Endothelial cell of umbilical vein (primary cell): Measurements from ENCODE around the gene PPP1R13B. TPM values are rescaled to one million over a fixed set of nuclear protein-coding genes. Genes with fewer than 3 reads are reported as not detected.

Experiments used
- BruUV-seq: library from RNA; stranded (reverse); fragments of 400-500 nt; replicated peaks from 2 replicates; lab custom pipeline; 2021; lab: Mats Ljungman, UMichigan
- CTCF ChIA-PET: fragments of 300-600, 350-600 bp; sonication (Branson Sonifier 250); formaldehyde crosslinking; loops from one replicate; lab custom pipeline; 2021; ENCODE audit warnings: antibody characterized with exemption, inconsistent platforms; lab: Charles Lee
- POLR2A ChIA-PET: fragments of 300-600, 350-600 bp; sonication (Branson Sonifier 250); formaldehyde crosslinking; loops from one replicate; lab custom pipeline; 2021; ENCODE audit warnings: antibody characterized with exemption, inconsistent platforms; lab: Charles Lee
- DNase-seq: peaks from one replicate; pipeline ENCODE4 v3.0.0-alpha.2; 2011; ENCODE audit warnings: low read depth, low spot score
- FAIRE-seq: peaks from 2 replicates; lab custom pipeline; 2011; peaks lifted over from hg19 to GRCh38; lab: Jason Lieb, UNC
- H2AFZ ChIP-seq: 2 replicates; pipeline ENCODE4 v1.6.0; 2012; ENCODE audit warnings: low read depth, low read length, control low read depth, inconsistent platforms
- H3K27ac ChIP-seq: 2 replicates; pipeline ENCODE4 v1.5.1; 2011; ENCODE audit warnings: low read depth, mild to moderate bottlenecking, control low read depth, low read length, moderate library complexity; ENCODE audit not compliant: insufficient read depth
- H3K27me3 ChIP-seq, 2 experiments: 2 replicates each; pipeline versions ENCODE4 v1.6.0 to v1.6.1; 2011; ENCODE audit warnings: low read length in 2 of 2, mixed read lengths in 1 of 2; ENCODE audit not compliant: control insufficient read depth in 2 of 2, insufficient read depth in 2 of 2
- H3K36me3 ChIP-seq, 2 experiments: 2 replicates in 1 of 2; 3 replicates in 1 of 2; pipeline ENCODE4 v1.5.1; 2011; ENCODE audit warnings: low read length in 2 of 2, mild to moderate bottlenecking in 1 of 2, moderate library complexity in 1 of 2; ENCODE audit not compliant: control insufficient read depth in 2 of 2, insufficient read depth in 2 of 2; ENCODE audit errors: extremely low read depth in 1 of 2
- H3K4me1 ChIP-seq: 3 replicates; pipeline ENCODE4 v1.5.1; 2011; ENCODE audit warnings: mild to moderate bottlenecking, low read length; ENCODE audit not compliant: control insufficient read depth, insufficient read depth; ENCODE audit errors: extremely low read depth
- H3K4me2 ChIP-seq: 2 replicates; pipeline ENCODE4 v1.6.1; 2011; ENCODE audit warnings: low read length, control low read depth, mixed read lengths; ENCODE audit not compliant: insufficient read depth
- H3K4me3 ChIP-seq, 3 experiments: fragments of 200-600 bp in 1 of 3; sonication (generic), shearing (Covaris generic) in 1 of 3; replicated peaks in 1 of 3; 2 replicates each; pipeline ENCODE4 v1.5.1; 2011 to 2016; ENCODE audit warnings: control low read depth in 3 of 3, low read length in 3 of 3, mild to moderate bottlenecking in 2 of 3, inconsistent platforms in 1 of 3, low read depth in 1 of 3, moderate library complexity in 1 of 3; ENCODE audit not compliant: insufficient read depth in 1 of 3
- H3K79me2 ChIP-seq: 2 replicates; pipeline ENCODE4 v1.6.0; 2012; ENCODE audit warnings: low read length, inconsistent platforms; ENCODE audit not compliant: control insufficient read depth, insufficient read depth
- H3K9ac ChIP-seq: replicated peaks from 2 replicates; pipeline ENCODE3; 2011; ENCODE audit warnings: low read length, control low read depth; ENCODE audit not compliant: insufficient read depth; ENCODE audit errors: extremely low read depth
- H3K9me1 ChIP-seq: replicated peaks from 3 replicates; pipeline ENCODE4 v1.6.0; 2011; ENCODE audit warnings: mild to moderate bottlenecking, low read length; ENCODE audit not compliant: control insufficient read depth, insufficient read depth; ENCODE audit errors: extremely low read depth
- H3K9me3 ChIP-seq: replicated peaks from 2 replicates; pipeline ENCODE4 v1.5.1; 2012; ENCODE audit warnings: low read length, inconsistent platforms; ENCODE audit not compliant: control insufficient read depth, insufficient read depth
- H4K20me1 ChIP-seq: replicated peaks from 2 replicates; pipeline ENCODE3; 2011; ENCODE audit warnings: mild to moderate bottlenecking, low read length; ENCODE audit not compliant: control insufficient read depth, insufficient read depth; ENCODE audit errors: extremely low read depth
- CTCF ChIP-seq, 2 donors: IDR thresholded peaks; 1 replicate in 1 of 2; 2 replicates in 1 of 2; pipeline ENCODE4 v1.5.1; 2011; ENCODE audit warnings: low read length in 2 of 2, mild to moderate bottlenecking in 2 of 2, moderate library complexity in 2 of 2, control low read depth in 1 of 2, inconsistent platforms in 1 of 2, low read depth in 1 of 2; ENCODE audit not compliant: insufficient read depth in 1 of 2; ENCODE audit errors: extremely low read depth in 1 of 2
- EZH2 ChIP-seq: IDR thresholded peaks from 2 replicates; pipeline ENCODE4 v1.6.1; 2012; ENCODE audit warnings: borderline replicate concordance, low read depth, mild to moderate bottlenecking, moderate library complexity, low read length, inconsistent platforms; ENCODE audit not compliant: severe bottlenecking
- FOS ChIP-seq: IDR thresholded peaks from 2 replicates; pipeline ENCODE4 v1.6.1; 2011; ENCODE audit warnings: mild to moderate bottlenecking, low read length, moderate library complexity, borderline replicate concordance; ENCODE audit not compliant: insufficient read depth
- GATA2 ChIP-seq: IDR thresholded peaks from 2 replicates; pipeline ENCODE4 v1.7.0; 2011; ENCODE audit warnings: low read depth, mild to moderate bottlenecking, moderate library complexity, mixed read lengths, low read length; ENCODE audit not compliant: insufficient read length, insufficient read depth
- JUN ChIP-seq: IDR thresholded peaks from 2 replicates; pipeline ENCODE4 v1.6.1; 2011; ENCODE audit warnings: borderline replicate concordance, low read depth; ENCODE audit not compliant: insufficient read length, insufficient read depth
- MAX ChIP-seq: IDR thresholded peaks from 2 replicates; pipeline ENCODE4 v1.6.1; 2011; ENCODE audit not compliant: insufficient read depth, insufficient read length
- MYC ChIP-seq: IDR thresholded peaks from one replicate; pipeline ENCODE4 v1.6.1; 2011; ENCODE audit warnings: mild to moderate bottlenecking, low read depth, low read length
- POLR2A ChIP-seq: IDR thresholded peaks from 2 replicates; pipeline ENCODE4 v1.6.1; 2012; ENCODE audit warnings: low read depth, mild to moderate bottlenecking, control low read depth, low read length
- POLR2AphosphoS5 ChIP-seq: IDR thresholded peaks from 2 replicates; pipeline ENCODE4 v1.6.1; 2012; ENCODE audit warnings: low read depth, mild to moderate bottlenecking, control low read depth, low read length, moderate library complexity; ENCODE audit not compliant: insufficient read depth
- dilution Hi-C: fragments of 300-500 bp; cut with MboI; formaldehyde crosslinking; loops from one replicate; pipeline ENCODE4 v1.15.0; 2019; ENCODE audit warnings: low sequenced_read_pairs; ENCODE audit not compliant: extremely low pct_ligation_motif_present
- intact Hi-C: fragments of 100-400 bp; cut with micrococcal nuclease; formaldehyde crosslinking; loops from one replicate; pipeline ENCODE4 v1.10.0; 2022
- polyA plus RNA-seq, 4 experiments: library from polyadenylated mRNA; depleted of rRNA in 3 of 4; stranded (reverse) in 3 of 4; unstranded in 1 of 4; fragments of >200 nt; gene quantifications; 2 replicates each; pipeline versions ENCODE4 v1.2.1 to v1.2.3, GENCODE V29; 2011 to 2012; ENCODE audit warnings: missing spikeins in 1 of 4
- total RNA-seq: library from RNA; stranded (reverse); gene quantifications from 2 replicates; pipeline ENCODE4 v1.2.3, GENCODE V29; 2021

PPP1R13B gene
- total and polyA plus RNA-seq, 2 donors (not counting 3 experiments of a cell fraction or from before 2014, with no cell fraction given) = 10.0 to 30.0 TPM

- TF ChIP-seq EZH2 (no peak), POLR2A (no peak), FOS (no peak), CTCF (IDR thresholded peaks at IDR 0.05; ENCODE audit: extremely low read depth in 1 of 2, insufficient read depth in 1 of 2, low read depth in 1 of 2, low read length in 2 of 2) (no peak), POLR2AphosphoS5 (no peak), MAX (no peak), MYC (no peak), JUN (no peak), GATA2 (no peak)
- no peak overlapping the region for H3K4me3 ChIP-seq
- no peak overlapping the region for H2AFZ ChIP-seq
- no peak for FAIRE-seq
- peaks cover 5% of the 10 kb centered on the region for H3K79me2 ChIP-seq
- H3K27me3 ChIP-seq = no peaks in the 10 kb centered on the region
- intact Hi-C loops (no loop called here), dilution Hi-C loops (no loop called here)
- ChIA-PET POLR2A (no interaction called here), CTCF (no interaction called here)
- no peak overlapping the region for H3K27ac ChIP-seq
- H3K4me1 ChIP-seq = peaks cover 38% of the 10 kb centered on the region
- H3K9me3 ChIP-seq = no peaks in the 10 kb centered on the region
- no peak overlapping the region for H3K4me2 ChIP-seq
- peaks cover 0 to 7% of the 10 kb centered on the region in 2 experiments for H3K36me3 ChIP-seq
- no TSS peak for BruUV-seq
- H4K20me1 ChIP-seq = no peaks in the 10 kb centered on the region
- DNase-seq = no peak
- H3K9ac ChIP-seq = no peak overlapping the region
- no peaks in the 10 kb centered on the region for H3K9me1 ChIP-seq
These were observed 137.6 kb downstream of the PPP1R13B start for GRCh38 chr14:103709814-103710213.
